Muscle of leg (tissue), 11 donors: ENCODE data around the gene TCF12. TPM values are rescaled to one million over a fixed set of nuclear protein-coding genes. Genes with fewer than 3 reads are reported as not detected.

Source experiments
- DNase-seq: peaks from one replicate; pipeline ENCODE4 v3.0.0; 2013
- H3K27ac ChIP-seq: one replicate; pipeline ENCODE4 v1.5.1; 2013; ENCODE audit warnings: mild to moderate bottlenecking, low read length, control low read depth
- H3K27me3 ChIP-seq: one replicate; pipeline ENCODE4 v1.6.1; 2013; ENCODE audit warnings: low read length; ENCODE audit not compliant: control insufficient read depth, insufficient read depth
- H3K36me3 ChIP-seq: one replicate; pipeline ENCODE4 v1.6.1; 2013; ENCODE audit warnings: low read length; ENCODE audit not compliant: control insufficient read depth, insufficient read depth
- H3K4me1 ChIP-seq: one replicate; pipeline ENCODE4 v1.6.1; 2013; ENCODE audit warnings: low read length; ENCODE audit not compliant: control insufficient read depth, insufficient read depth
- H3K4me3 ChIP-seq: one replicate; pipeline ENCODE4 v1.5.1; 2013; ENCODE audit warnings: low read length, control low read depth
- H3K9me3 ChIP-seq: replicated peaks from 2 replicates; pipeline ENCODE4 v1.6.1; 2013; ENCODE audit warnings: low read depth, low read length; ENCODE audit not compliant: control insufficient read depth
- WGBS: methylation state at CpG from one replicate; pipeline ENCODE4 v1.1.5; 2013; ENCODE audit warnings: missing lambda C conversion rate; ENCODE audit not compliant: insufficient coverage; 5-methylcytosine and 5-hydroxymethylcytosine counted together
- polyA plus RNA-seq, 8 donors: library from polyadenylated mRNA; unstranded; fragments of 120-200 nt; gene quantifications; one replicate each; pipeline versions ENCODE4 v1.2.1 to v1.2.3, GENCODE V29; 2013; ENCODE audit warnings: inconsistent platforms in 1 of 8, low replicate concordance in 1 of 8; ENCODE audit not compliant: insufficient read length in 8 of 8, insufficient read depth in 1 of 8
- total RNA-seq: library from RNA; stranded (reverse); fragments of 120-200 nt; gene quantifications from one replicate; pipeline ENCODE4 v1.2.4, GENCODE V29; 2013

Gene TCF12
- total and polyA plus RNA-seq, 9 donors: 79.1 to 147 (median 116) TPM

- no CpG with 5 or more reads among the region's 1 CpG for WGBS
- Histone ChIP-seq H3K9me3 (no peaks in the 10 kb centered on the region), H3K4me3 (no peak overlapping the region), H3K27me3 (no peaks in the 10 kb centered on the region), H3K4me1 (no peaks in the 10 kb centered on the region), H3K36me3 (no peaks in the 10 kb centered on the region), H3K27ac (no peak overlapping the region)
- no peak for DNase-seq
These were observed 152.2 kb downstream of the TCF12 start for GRCh38 chr15:57070674-57071073.

- no peak overlapping the region for H3K4me3 ChIP-seq
- H3K9me3 ChIP-seq: no peaks in the 10 kb centered on the region
- 36% methylated on average over 2 of the region's 5 CpGs for WGBS
- no peak overlapping the region for H3K27ac ChIP-seq
- no peaks in the 10 kb centered on the region for H3K4me1 ChIP-seq
- DNase-seq: peak; percentile 27
- no peaks in the 10 kb centered on the region for H3K36me3 ChIP-seq
- H3K27me3 ChIP-seq: no peaks in the 10 kb centered on the region
These were observed 161.0 kb downstream of the TCF12 start for GRCh38 chr15:57079446-57079845.

GRCh38 chr15:57079931-57080620 lies 161.6 kb downstream of the TCF12 start:
- WGBS: 33% methylated on average over 1 of the region's 4 CpGs
- no peak for DNase-seq

GRCh38 chr15:57082054-57082728 lies 163.7 kb downstream of the TCF12 start:
- no CpG with 5 or more reads among the region's 3 CpGs for WGBS
- no peaks in the 10 kb centered on the region for H3K27me3 ChIP-seq
- no peaks in the 10 kb centered on the region for H3K9me3 ChIP-seq
- no peak overlapping the region for H3K4me3 ChIP-seq
- no peak overlapping the region for H3K27ac ChIP-seq
- no peaks in the 10 kb centered on the region for H3K36me3 ChIP-seq
- no peaks in the 10 kb centered on the region for H3K4me1 ChIP-seq
- peak; percentile 38 for DNase-seq

More at GRCh38 chr15:57079931-57080620, 161.6 kb downstream of the TCF12 start:
- H3K36me3 ChIP-seq: no peaks in the 10 kb centered on the region
- no peak overlapping the region for H3K27ac ChIP-seq
- H3K9me3 ChIP-seq: no peaks in the 10 kb centered on the region
- no peaks in the 10 kb centered on the region for H3K4me1 ChIP-seq
- no peaks in the 10 kb centered on the region for H3K27me3 ChIP-seq
- H3K4me3 ChIP-seq: no peak overlapping the region

- no peak overlapping the region for H3K27ac ChIP-seq
- H3K4me1 ChIP-seq: no peaks in the 10 kb centered on the region
- no peak overlapping the region for H3K4me3 ChIP-seq
- no peaks in the 10 kb centered on the region for H3K27me3 ChIP-seq
- no peaks in the 10 kb centered on the region for H3K36me3 ChIP-seq
- DNase-seq: no peak
- no CpG with 5 or more reads among the region's 3 CpGs for WGBS
- no peaks in the 10 kb centered on the region for H3K9me3 ChIP-seq
These were observed 165.7 kb downstream of the TCF12 start for GRCh38 chr15:57084192-57084591.

GRCh38 chr15:57085267-57085666 lies 166.8 kb downstream of the TCF12 start:
- H3K27ac ChIP-seq: no peak overlapping the region
- H3K36me3 ChIP-seq: no peaks in the 10 kb centered on the region
- no peak overlapping the region for H3K4me3 ChIP-seq
- H3K27me3 ChIP-seq: no peaks in the 10 kb centered on the region
- H3K9me3 ChIP-seq: no peaks in the 10 kb centered on the region
- no peak for DNase-seq
- no peaks in the 10 kb centered on the region for H3K4me1 ChIP-seq
- no CpG with 5 or more reads among the region's 4 CpGs for WGBS

GRCh38 chr15:57086857-57087427 lies 168.5 kb downstream of the TCF12 start:
- no CpG with 5 or more reads among the region's 4 CpGs for WGBS
- no peak overlapping the region for H3K4me3 ChIP-seq
- no peak overlapping the region for H3K27ac ChIP-seq
- DNase-seq: no peak
- no peaks in the 10 kb centered on the region for H3K9me3 ChIP-seq
- H3K36me3 ChIP-seq: no peaks in the 10 kb centered on the region
- H3K27me3 ChIP-seq: no peaks in the 10 kb centered on the region
- no peaks in the 10 kb centered on the region for H3K4me1 ChIP-seq

- Histone ChIP-seq H3K4me1 (no peaks in the 10 kb centered on the region), H3K36me3 (peaks cover 3% of the 10 kb centered on the region), H3K27me3 (no peaks in the 10 kb centered on the region), H3K9me3 (no peaks in the 10 kb centered on the region), H3K27ac (no peak overlapping the region), H3K4me3 (no peak overlapping the region)
- DNase-seq: no peak
- WGBS: 86% methylated on average over 1 of the region's 6 CpGs
These were observed 171.5 kb downstream of the TCF12 start for GRCh38 chr15:57089815-57090495.

GRCh38 chr15:57090496-57090859 lies 172.0 kb downstream of the TCF12 start:
- no peak overlapping the region for H3K4me3 ChIP-seq
- H3K27ac ChIP-seq: no peak overlapping the region
- no peaks in the 10 kb centered on the region for H3K27me3 ChIP-seq
- no peaks in the 10 kb centered on the region for H3K4me1 ChIP-seq
- 17% methylated on average over 3 of the region's 4 CpGs for WGBS
- peaks cover 3% of the 10 kb centered on the region for H3K36me3 ChIP-seq
- DNase-seq: no peak
- H3K9me3 ChIP-seq: no peaks in the 10 kb centered on the region

GRCh38 chr15:57091636-57092035 lies 173.2 kb downstream of the TCF12 start:
- Histone ChIP-seq H3K4me1 (no peaks in the 10 kb centered on the region), H3K9me3 (no peaks in the 10 kb centered on the region), H3K4me3 (no peak overlapping the region), H3K27ac (no peak overlapping the region), H3K36me3 (peaks cover 3% of the 10 kb centered on the region), H3K27me3 (no peaks in the 10 kb centered on the region)
- DNase-seq: no peak
- no CpG with 5 or more reads among the region's 2 CpGs for WGBS
